GM08714 (cell line): Measurements from ENCODE around the gene VWF.

Experiments
- H3K4me3 ChIP-seq: fragments of 200-500 bp; sonication (Bioruptor generic); 2 replicates; pipeline ENCODE4 v1.5.1; 2014; ENCODE audit warnings: mild to moderate bottlenecking, low read length, inconsistent platforms
- ZNF274 ChIP-seq: IDR thresholded peaks from 2 replicates; pipeline ENCODE4 v1.6.1; 2012; ENCODE audit warnings: mild to moderate bottlenecking, low read depth, low read length

VWF gene

GRCh38 chr12:5956987-5957386 lies 167.5 kb downstream of the VWF start:
- no peak overlapping the region for H3K4me3 ChIP-seq
- TF ChIP-seq ZNF274, result no peak

- TF ChIP-seq ZNF274, result no peak
- no peak overlapping the region for H3K4me3 ChIP-seq
These were observed 169.8 kb downstream of the VWF start for GRCh38 chr12:5954661-5955060.

- H3K4me3 ChIP-seq, result no peak overlapping the region
- TF ChIP-seq ZNF274, result no peak
These were observed 170.5 kb downstream of the VWF start for GRCh38 chr12:5953835-5954586.

GRCh38 chr12:5952031-5952430 lies 172.4 kb downstream of the VWF start:
- TF ChIP-seq ZNF274, result no peak
- H3K4me3 ChIP-seq, result no peak overlapping the region

- TF ChIP-seq ZNF274, result no peak
- H3K4me3 ChIP-seq, result no peak overlapping the region
These were observed 175.8 kb downstream of the VWF start for GRCh38 chr12:5948696-5949095.

GRCh38 chr12:5947006-5947405 lies 177.5 kb downstream of the VWF start:
- TF ChIP-seq ZNF274, result no peak
- H3K4me3 ChIP-seq, result no peak overlapping the region

- H3K4me3 ChIP-seq, result no peak overlapping the region
- no peak for TF ChIP-seq ZNF274
These were observed 178.1 kb downstream of the VWF start for GRCh38 chr12:5946388-5946787.

- TF ChIP-seq ZNF274, result no peak
These were observed 179.1 kb downstream of the VWF start, which contains the start of gene ANO2 for GRCh38 chr12:5945071-5946008. Gene ANO2, minus strand, starts transcription at chr12:5945259. Its CDS starts 42 bp downstream, at chr12:5945217.

GRCh38 chr12:5944688-5945070 lies 179.8 kb downstream of the VWF start:
- no peak for TF ChIP-seq ZNF274

More at GRCh38 chr12:5945071-5946008, 179.1 kb downstream of the VWF start, which contains the start of gene ANO2:
- H3K4me3 ChIP-seq, result no peak within 1 kb of the TSS; the same call in 1 of the 2 replicates

GRCh38 chr12:5944053-5944452 lies 180.4 kb downstream of the VWF start:
- no peak for TF ChIP-seq ZNF274
- no peak overlapping the region for H3K4me3 ChIP-seq

More at GRCh38 chr12:5944688-5945070, 179.8 kb downstream of the VWF start:
- H3K4me3 ChIP-seq, result no peak overlapping the region; the same call in 1 of the 2 replicates

GRCh38 chr12:5941907-5942306 lies 182.6 kb downstream of the VWF start:
- H3K4me3 ChIP-seq, result no peak overlapping the region
- no peak for TF ChIP-seq ZNF274

GRCh38 chr12:5927732-5928516 lies 196.5 kb downstream of the VWF start:
- no peak for TF ChIP-seq ZNF274
- no peak overlapping the region for H3K4me3 ChIP-seq

- TF ChIP-seq ZNF274, result no peak
- H3K4me3 ChIP-seq, result no peak overlapping the region
These were observed 198.8 kb downstream of the VWF start for GRCh38 chr12:5925646-5926045.

GRCh38 chr12:5924342-5924741 lies 200.1 kb downstream of the VWF start:
- no peak overlapping the region for H3K4me3 ChIP-seq
- TF ChIP-seq ZNF274, result no peak
